GM12878 (cell line): ENCODE measurements around the gene NXN. TPM values are rescaled to one million over a fixed set of nuclear protein-coding genes. Genes with fewer than 3 reads are reported as not detected.

Experiments
- ATAC-seq: fragments of 200-7000 bp; cut with Tn5 transposase; 3 replicates; pipeline ENCODE4 v1.9.1; 2020; ENCODE audit warnings: mild to moderate bottlenecking, moderate library complexity
- BruUV-seq: library from RNA; stranded (reverse); fragments of 400-500 nt; replicated peaks from 2 replicates; lab custom pipeline; 2021; lab: Mats Ljungman, UMichigan
- CTCF ChIA-PET: fragments of 300-600 bp; sonication (Branson Sonifier 250); formaldehyde crosslinking; extraction: SDS; loops from one replicate; lab custom pipeline; 2021; ENCODE audit warnings: inconsistent platforms; lab: Yijun Ruan, JAX
- POLR2A ChIA-PET: fragments of 350-600 bp; formaldehyde crosslinking; extraction: SDS; loops from one replicate; lab custom pipeline; 2021; ENCODE audit warnings: inconsistent platforms; lab: Charles Lee
- RAD21 ChIA-PET: fragments of 300-600 bp; sonication (Branson Sonifier 250); formaldehyde crosslinking; loops from one replicate; lab custom pipeline; 2023; ENCODE audit warnings: antibody characterized with exemption; ENCODE audit not compliant: unreplicated experiment; lab: Charles Lee
- SMC1A ChIA-PET: fragments of 300-600 bp; sonication (Branson Sonifier 250); formaldehyde crosslinking; loops from one replicate; lab custom pipeline; 2023; ENCODE audit not compliant: unreplicated experiment, uncharacterized antibody; lab: Charles Lee
- DNase-seq: peaks from one replicate; pipeline ENCODE4 v3.0.0-alpha.2; 2011; ENCODE audit warnings: low read depth, low spot score
- FAIRE-seq: peaks from 3 replicates; lab custom pipeline; 2011; peaks lifted over from hg19 to GRCh38; lab: Jason Lieb, UNC
- H2AFZ ChIP-seq: 2 replicates; pipeline ENCODE4 v1.6.0; 2011; ENCODE audit warnings: low read depth, low read length, control low read depth; ENCODE audit not compliant: control insufficient read depth
- H3K27ac ChIP-seq: 2 replicates; pipeline ENCODE4 v1.5.1; 2011; ENCODE audit warnings: control low read depth; ENCODE audit not compliant: control insufficient read depth, insufficient read depth
- H3K27me3 ChIP-seq, 2 experiments: replicated peaks in 1 of 2; 2 replicates each; pipeline versions ENCODE4 v1.6.0 to v1.6.1; 2011; ENCODE audit warnings: low read length in 1 of 2; ENCODE audit not compliant: control insufficient read depth in 2 of 2, insufficient read depth in 2 of 2
- H3K36me3 ChIP-seq, 2 experiments: 2 replicates each; pipeline ENCODE4 v1.5.1; 2011; ENCODE audit warnings: low read length in 1 of 2; ENCODE audit not compliant: control insufficient read depth in 2 of 2, insufficient read depth in 2 of 2
- H3K4me1 ChIP-seq: 2 replicates; pipeline ENCODE4 v1.6.1; 2011; ENCODE audit warnings: mild to moderate bottlenecking, low read length, moderate library complexity, mixed read lengths; ENCODE audit not compliant: control insufficient read depth, insufficient read depth
- H3K4me2 ChIP-seq: 2 replicates; pipeline ENCODE4 v1.6.0; 2011; ENCODE audit warnings: control low read depth; ENCODE audit not compliant: control insufficient read depth, insufficient read depth
- H3K4me3 ChIP-seq: fragments of 200-600 bp; sonication (generic); 2 replicates; pipeline ENCODE4 v1.5.1; 2016
- H3K79me2 ChIP-seq: 2 replicates; pipeline ENCODE4 v1.6.0; 2011; ENCODE audit warnings: low read length; ENCODE audit not compliant: control insufficient read depth, insufficient read depth
- H3K9ac ChIP-seq: 2 replicates; pipeline ENCODE4 v1.8.0; 2011; ENCODE audit warnings: low read length, control low read depth, mixed read lengths; ENCODE audit not compliant: control insufficient read depth, insufficient read depth
- H3K9me3 ChIP-seq: replicated peaks from 3 replicates; pipeline ENCODE4 v1.5.1; 2011; ENCODE audit warnings: mild to moderate bottlenecking, low read length; ENCODE audit not compliant: control insufficient read depth, insufficient read depth
- H4K20me1 ChIP-seq: 2 replicates; pipeline ENCODE4 v1.6.0; 2011; ENCODE audit not compliant: control insufficient read depth, insufficient read depth
- CBX3 ChIP-seq: fragments of 200-600 bp; sonication (generic); IDR thresholded peaks from 2 replicates; pipeline ENCODE4 v1.6.1; 2016; ENCODE audit warnings: low read depth, borderline replicate concordance
- CBX5 ChIP-seq: sonication (generic); IDR thresholded peaks from 2 replicates; pipeline ENCODE4 v1.6.1; 2016; ENCODE audit warnings: low read depth, moderate library complexity, mild to moderate bottlenecking, inconsistent platforms
- CREM ChIP-seq: IDR thresholded peaks from 2 replicates; pipeline ENCODE4 v1.6.1; 2014; ENCODE audit warnings: antibody characterized with exemption, low read depth
- E4F1 ChIP-seq: fragments of 450-650 bp; IDR thresholded peaks from 2 replicates; pipeline ENCODE4 v1.6.1; 2018; ENCODE audit warnings: borderline replicate concordance, mild to moderate bottlenecking; ENCODE audit not compliant: partially characterized antibody
- EGR1 ChIP-seq, 2 experiments: IDR thresholded peaks; 1 replicate in 1 of 2; 2 replicates in 1 of 2; pipeline ENCODE4 v1.6.1; 2011 to 2012; ENCODE audit warnings: low read depth in 2 of 2, low read length in 2 of 2, borderline replicate concordance in 1 of 2, mild to moderate bottlenecking in 1 of 2, moderate library complexity in 1 of 2
- HDGF ChIP-seq: fragments of 450-650 bp; IDR thresholded peaks from 2 replicates; pipeline ENCODE4 v1.6.1; 2016; ENCODE audit warnings: antibody characterized with exemption
- IRF5 ChIP-seq: fragments of 450-650 bp; IDR thresholded peaks from 2 replicates; pipeline ENCODE4 v1.6.1; 2017; ENCODE audit warnings: borderline replicate concordance
- MYB ChIP-seq: fragments of 150-350 bp; IDR thresholded peaks from 2 replicates; pipeline ENCODE4 v1.6.1; 2014; ENCODE audit warnings: mild to moderate bottlenecking, low read depth, low read length, borderline replicate concordance
- MYC ChIP-seq: IDR thresholded peaks from 2 replicates; pipeline ENCODE4 v1.6.1; 2011; ENCODE audit warnings: mild to moderate bottlenecking, low read length, moderate library complexity, inconsistent platforms; ENCODE audit not compliant: insufficient read depth, insufficient replicate concordance, insufficient read length, severe bottlenecking
- USF1 ChIP-seq: IDR thresholded peaks from 2 replicates; pipeline ENCODE4 v1.6.1; 2011; ENCODE audit warnings: borderline replicate concordance, low read depth, mild to moderate bottlenecking, moderate library complexity, mixed read lengths, low read length; ENCODE audit not compliant: insufficient read depth; ENCODE audit errors: extremely low read length
- YY1 ChIP-seq: IDR thresholded peaks from 2 replicates; pipeline ENCODE4 v1.6.1; 2011; ENCODE audit warnings: low read depth, mild to moderate bottlenecking, low read length
- ZNF207 ChIP-seq: fragments of 450-650 bp; IDR thresholded peaks from 2 replicates; pipeline ENCODE4 v1.6.1; 2014; ENCODE audit warnings: antibody characterized with exemption, mild to moderate bottlenecking, borderline replicate concordance
- WGBS: methylation state at CpG from one replicate; pipeline ENCODE4 v1.1.6; 2016; ENCODE audit warnings: low lambda C conversion rate; ENCODE audit not compliant: insufficient replicate concordance, insufficient coverage; ENCODE audit errors: missing lambda C conversion rate; 5-methylcytosine and 5-hydroxymethylcytosine counted together
- in situ Hi-C: fragments of 300-500 bp; cut with MboI; formaldehyde crosslinking; loops from 9 replicates; pipeline ENCODE4 v1.14.3; 2018; ENCODE audit warnings: mixed read lengths
- intact Hi-C: fragments of 100-400 bp; cut with micrococcal nuclease; formaldehyde crosslinking; loops from one replicate; pipeline ENCODE4 v1.14.2; 2022; ENCODE audit not compliant: unreplicated experiment
- polyA plus RNA-seq, 11 experiments: library from polyadenylated mRNA; depleted of rRNA in 4 of 11; unstranded in 6 of 11; stranded (reverse) in 5 of 11; fragments of >200 nt; fragmentation: Nextera tagmentation in 4 of 11; fragmentation: Illumina TruSeq in 1 of 11; extraction: Ambion mirVana in 4 of 11; extraction: Trizol in 1 of 11; gene quantifications; 1 replicate in 1 of 11; 2 replicates in 10 of 11; pipeline versions ENCODE4 v1.2.1 to v1.2.3, GENCODE V29; 2011 to 2016; ENCODE audit warnings: inconsistent platforms in 2 of 11, missing spikeins in 2 of 11, low read depth in 1 of 11
- total RNA-seq, 4 experiments: library from RNA; depleted of rRNA in 3 of 4; stranded (reverse); fragments of >200 nt in 3 of 4; fragmentation: Illumina TruSeq in 1 of 4; extraction: Trizol in 1 of 4; gene quantifications; 2 replicates each; pipeline versions ENCODE4 v1.2.1 to v1.2.3, GENCODE V29; 2013 to 2021
- TF ChIP-seq, protein P1 (sequence below): fragments of 450-650 bp; IDR thresholded peaks from 2 replicates; pipeline ENCODE4 v1.6.1; 2014; ENCODE audit warnings: mild to moderate bottlenecking
- TF ChIP-seq, protein P2 (sequence below), 3 experiments: IDR thresholded peaks in 2 of 3; conservative IDR thresholded peaks in 1 of 3; 2 replicates each; pipeline ENCODE4 v1.5.1; 2011; ENCODE audit warnings: low read depth in 3 of 3, low read length in 3 of 3, mild to moderate bottlenecking in 3 of 3, control low read depth in 2 of 3, moderate library complexity in 2 of 3, inconsistent platforms in 1 of 3, mixed read lengths in 1 of 3; ENCODE audit not compliant: control insufficient read depth in 2 of 3, insufficient read depth in 1 of 3; ENCODE audit errors: extremely low read depth in 1 of 3

NXN gene
- total and polyA plus RNA-seq, 10 of the 15 experiments (the other 5 are each of a cell fraction or from before 2014, with no cell fraction given): 0.04 to 1.2 (median 0.30) TPM

GRCh38 chr17:797236-797840, 182.2 kb downstream of the NXN start:
- Histone ChIP-seq H3K36me3 (peaks cover 0 to 3% of the 10 kb centered on the region in 2 experiments; a peak in 2 of 4 replicates), H2AFZ (no peak overlapping the region), H3K27me3 (no peaks in the 10 kb centered on the region), H4K20me1 (no peaks in the 10 kb centered on the region), H3K9ac (no peak overlapping the region), H3K79me2 (no peaks in the 10 kb centered on the region), H3K4me3 (no peak overlapping the region), H3K9me3 (no peaks in the 10 kb centered on the region), H3K4me1 (no peaks in the 10 kb centered on the region), H3K27ac (no peak overlapping the region), H3K4me2 (no peak overlapping the region)
- in situ Hi-C loops (loop anchor here (5.0 kb wide), 1 partner anchor 190 kb away; no protein-coding TSS in a partner anchor), intact Hi-C loops (no loop called here)
- no TSS peak for BruUV-seq
- SMC1A ChIA-PET: interaction anchor here (1.1 kb wide), 1 partner anchor 183 kb away, joined by 5 read pairs; the partner anchor contains the start of gene NXN
- CTCF ChIA-PET: interaction anchor here (6.1 kb wide), 1 partner anchor 183 kb away, joined by 61 read pairs; the partner anchor contains the start of gene NXN
- DNase-seq (no peak), FAIRE-seq (no peak), ATAC-seq (no peak)
- RAD21 ChIA-PET: interaction anchor here (0.8 kb wide), 1 partner anchor 183 kb away, joined by 5 read pairs; the partner anchor contains the start of gene NXN
- POLR2A ChIA-PET: interaction anchor here (0.6 kb wide), 1 partner anchor 199 kb away, joined by 3 read pairs; no protein-coding TSS in a partner anchor
- 87% methylated on average over 22 of the region's 22 CpGs for WGBS
- TF ChIP-seq EGR1 (IDR thresholded peaks at IDR 0.05; ENCODE audit: borderline replicate concordance in 1 of 2, low read depth in 2 of 2, low read length in 2 of 2): no peak
- TF ChIP-seq, protein P1, sequence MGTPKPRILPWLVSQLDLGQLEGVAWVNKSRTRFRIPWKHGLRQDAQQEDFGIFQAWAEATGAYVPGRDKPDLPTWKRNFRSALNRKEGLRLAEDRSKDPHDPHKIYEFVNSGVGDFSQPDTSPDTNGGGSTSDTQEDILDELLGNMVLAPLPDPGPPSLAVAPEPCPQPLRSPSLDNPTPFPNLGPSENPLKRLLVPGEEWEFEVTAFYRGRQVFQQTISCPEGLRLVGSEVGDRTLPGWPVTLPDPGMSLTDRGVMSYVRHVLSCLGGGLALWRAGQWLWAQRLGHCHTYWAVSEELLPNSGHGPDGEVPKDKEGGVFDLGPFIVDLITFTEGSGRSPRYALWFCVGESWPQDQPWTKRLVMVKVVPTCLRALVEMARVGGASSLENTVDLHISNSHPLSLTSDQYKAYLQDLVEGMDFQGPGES: no peak
- TF ChIP-seq IRF5: no peak
- TF ChIP-seq MYB: no peak
- TF ChIP-seq HDGF: no peak
- no peak for TF ChIP-seq CBX5
- TF ChIP-seq CREM: no peak
- no peak for TF ChIP-seq YY1
- no peak for TF ChIP-seq USF1
- TF ChIP-seq, protein P2, sequence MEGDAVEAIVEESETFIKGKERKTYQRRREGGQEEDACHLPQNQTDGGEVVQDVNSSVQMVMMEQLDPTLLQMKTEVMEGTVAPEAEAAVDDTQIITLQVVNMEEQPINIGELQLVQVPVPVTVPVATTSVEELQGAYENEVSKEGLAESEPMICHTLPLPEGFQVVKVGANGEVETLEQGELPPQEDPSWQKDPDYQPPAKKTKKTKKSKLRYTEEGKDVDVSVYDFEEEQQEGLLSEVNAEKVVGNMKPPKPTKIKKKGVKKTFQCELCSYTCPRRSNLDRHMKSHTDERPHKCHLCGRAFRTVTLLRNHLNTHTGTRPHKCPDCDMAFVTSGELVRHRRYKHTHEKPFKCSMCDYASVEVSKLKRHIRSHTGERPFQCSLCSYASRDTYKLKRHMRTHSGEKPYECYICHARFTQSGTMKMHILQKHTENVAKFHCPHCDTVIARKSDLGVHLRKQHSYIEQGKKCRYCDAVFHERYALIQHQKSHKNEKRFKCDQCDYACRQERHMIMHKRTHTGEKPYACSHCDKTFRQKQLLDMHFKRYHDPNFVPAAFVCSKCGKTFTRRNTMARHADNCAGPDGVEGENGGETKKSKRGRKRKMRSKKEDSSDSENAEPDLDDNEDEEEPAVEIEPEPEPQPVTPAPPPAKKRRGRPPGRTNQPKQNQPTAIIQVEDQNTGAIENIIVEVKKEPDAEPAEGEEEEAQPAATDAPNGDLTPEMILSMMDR (IDR thresholded peaks at IDR 0.05 in 2 of 3, conservative IDR thresholded peaks at IDR 0.05 in 1 of 3; ENCODE audit: control insufficient read depth in 2 of 3, extremely low read depth in 1 of 3, insufficient read depth in 1 of 3, low read depth in 3 of 3, low read length in 3 of 3): no peak
- no peak for TF ChIP-seq CBX3
- TF ChIP-seq E4F1: no peak
- no peak for TF ChIP-seq ZNF207
- no peak for TF ChIP-seq MYC
